Coronary artery (tissue), 2 donors: ENCODE data around the gene CD177.
"Not testable (repeated sequence)": the region's sequence is repeated elsewhere in the genome, so short reads cannot be mapped to it uniquely, and the experiment has no call there.

Experiments
- DNase-seq: peaks from one replicate; pipeline ENCODE4 v3.0.0-alpha.2; 2017; ENCODE audit warnings: low spot score
- H3K27ac ChIP-seq, 2 donors: fragments of 200-600 bp; sonication (generic); one replicate each; pipeline ENCODE4 v1.5.1; 2016 to 2019
- H3K4me3 ChIP-seq: fragments of 200-600 bp; sonication (generic); 2 replicates; pipeline ENCODE4 v1.5.1; 2016; ENCODE audit warnings: mild to moderate bottlenecking, moderate library complexity
- CTCF ChIP-seq: fragments of 200-600 bp; sonication (generic); IDR thresholded peaks from one replicate; pipeline ENCODE4 v1.5.1; 2019; ENCODE audit warnings: antibody characterized with exemption

The CD177 gene

GRCh38 chr19:43318796-43319314 is 34.6 kb upstream of the CD177 start:
- H3K4me3 ChIP-seq = no peak overlapping the region
- TF ChIP-seq CTCF = no peak
- no peak for DNase-seq
- H3K27ac ChIP-seq = no peak overlapping the region

GRCh38 chr19:43320546-43320945 is 32.9 kb upstream of the CD177 start:
- DNase-seq = no peak
- no peak for TF ChIP-seq CTCF
- no peak overlapping the region for H3K27ac ChIP-seq
- no peak overlapping the region for H3K4me3 ChIP-seq

GRCh38 chr19:43326761-43327160 is 26.7 kb upstream of the CD177 start:
- DNase-seq, H3K27ac ChIP-seq, H3K4me3 ChIP-seq: not testable (repeated sequence)

GRCh38 chr19:43328561-43328960 is 24.9 kb upstream of the CD177 start:
- H3K27ac ChIP-seq, H3K4me3 ChIP-seq, DNase-seq: not testable (repeated sequence)

GRCh38 chr19:43329049-43329448 is 24.4 kb upstream of the CD177 start:
- H3K27ac ChIP-seq, H3K4me3 ChIP-seq, DNase-seq: not testable (repeated sequence)

- TF ChIP-seq CTCF = no peak
- no peak overlapping the region for H3K4me3 ChIP-seq
- no peak overlapping the region for H3K27ac ChIP-seq
- DNase-seq = no peak
Measured at GRCh38 chr19:43329989-43330388, 23.5 kb upstream of the CD177 start.

- no peak overlapping the region for H3K4me3 ChIP-seq
- no peak for TF ChIP-seq CTCF
- DNase-seq = no peak
- no peak overlapping the region for H3K27ac ChIP-seq
Measured at GRCh38 chr19:43330726-43331434, 22.6 kb upstream of the CD177 start.

- H3K27ac ChIP-seq = no peak overlapping the region
- no peak overlapping the region for H3K4me3 ChIP-seq
- no peak for TF ChIP-seq CTCF
- DNase-seq = no peak
Measured at GRCh38 chr19:43331435-43332010, 22.0 kb upstream of the CD177 start.
